AG10803 (cell line): ENCODE measurements around the gene BRMS1.
"Not testable (repeated sequence)": the region's sequence is repeated elsewhere in the genome, so short reads cannot be mapped to it uniquely, and the experiment has no call there.

Experiments used
- DNase-seq: peaks from one replicate; pipeline ENCODE4 v3.0.0; 2010; ENCODE audit warnings: low read depth
- H3K4me3 ChIP-seq: 2 replicates; pipeline ENCODE4 v1.5.1; 2011; ENCODE audit warnings: mild to moderate bottlenecking, low read length, control low read depth
- TF ChIP-seq, protein P1 (sequence below): conservative IDR thresholded peaks from 2 replicates; pipeline ENCODE4 v1.5.1; 2011; ENCODE audit warnings: mild to moderate bottlenecking, low read length, control low read depth, inconsistent platforms

BRMS1 gene

DNA sequence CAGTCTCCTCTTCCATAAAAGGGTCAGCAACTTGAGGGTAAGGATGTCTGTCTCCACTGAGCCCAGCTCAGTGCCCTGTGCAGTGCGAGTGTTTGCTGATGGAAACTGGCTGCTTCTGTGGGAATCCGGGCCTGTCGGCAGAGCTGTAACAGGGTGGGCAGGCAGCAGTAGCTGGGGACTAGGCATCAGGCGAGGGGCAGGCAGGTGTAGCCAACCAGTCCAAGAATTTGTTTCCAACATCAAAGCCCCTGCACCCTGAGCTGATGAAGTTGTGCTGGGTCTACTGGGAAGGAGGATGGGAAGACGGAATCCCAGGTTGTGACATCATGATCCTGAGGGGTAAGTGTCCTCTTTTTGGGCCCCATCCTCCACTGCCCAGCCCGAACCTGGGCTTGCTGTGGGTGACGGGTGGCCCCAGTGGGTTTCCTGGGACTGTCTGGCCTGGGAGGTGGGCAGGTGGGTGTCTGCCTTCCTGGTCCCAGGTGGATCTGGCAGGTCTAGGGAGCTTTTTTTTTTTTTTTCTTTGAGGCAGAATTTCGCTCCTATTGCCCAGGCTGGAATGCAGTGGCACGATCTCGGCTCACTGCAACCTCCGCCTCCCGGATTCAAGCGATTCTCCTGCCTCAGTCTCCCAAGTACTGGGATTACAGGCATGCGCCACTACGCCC, 15.6 kb upstream of the BRMS1 start:
- TF ChIP-seq, protein P1, sequence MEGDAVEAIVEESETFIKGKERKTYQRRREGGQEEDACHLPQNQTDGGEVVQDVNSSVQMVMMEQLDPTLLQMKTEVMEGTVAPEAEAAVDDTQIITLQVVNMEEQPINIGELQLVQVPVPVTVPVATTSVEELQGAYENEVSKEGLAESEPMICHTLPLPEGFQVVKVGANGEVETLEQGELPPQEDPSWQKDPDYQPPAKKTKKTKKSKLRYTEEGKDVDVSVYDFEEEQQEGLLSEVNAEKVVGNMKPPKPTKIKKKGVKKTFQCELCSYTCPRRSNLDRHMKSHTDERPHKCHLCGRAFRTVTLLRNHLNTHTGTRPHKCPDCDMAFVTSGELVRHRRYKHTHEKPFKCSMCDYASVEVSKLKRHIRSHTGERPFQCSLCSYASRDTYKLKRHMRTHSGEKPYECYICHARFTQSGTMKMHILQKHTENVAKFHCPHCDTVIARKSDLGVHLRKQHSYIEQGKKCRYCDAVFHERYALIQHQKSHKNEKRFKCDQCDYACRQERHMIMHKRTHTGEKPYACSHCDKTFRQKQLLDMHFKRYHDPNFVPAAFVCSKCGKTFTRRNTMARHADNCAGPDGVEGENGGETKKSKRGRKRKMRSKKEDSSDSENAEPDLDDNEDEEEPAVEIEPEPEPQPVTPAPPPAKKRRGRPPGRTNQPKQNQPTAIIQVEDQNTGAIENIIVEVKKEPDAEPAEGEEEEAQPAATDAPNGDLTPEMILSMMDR: no peak
- no peak overlapping the region for H3K4me3 ChIP-seq
- DNase-seq: no peak

- TF ChIP-seq, protein P1: no peak
- DNase-seq: no peak
- no peak overlapping the region for H3K4me3 ChIP-seq
Observed at GRCh38 chr11:66359662-66360087, 14.8 kb upstream of the BRMS1 start.

- not testable (repeated sequence) for DNase-seq, H3K4me3 ChIP-seq
Observed at GRCh38 chr11:66350560-66351235, 5.8 kb upstream of the BRMS1 start.

- no peak overlapping the region for H3K4me3 ChIP-seq
- TF ChIP-seq, protein P1: no peak
- no peak for DNase-seq
Observed at GRCh38 chr11:66349084-66349386, 4.1 kb upstream of the BRMS1 start.

DNA sequence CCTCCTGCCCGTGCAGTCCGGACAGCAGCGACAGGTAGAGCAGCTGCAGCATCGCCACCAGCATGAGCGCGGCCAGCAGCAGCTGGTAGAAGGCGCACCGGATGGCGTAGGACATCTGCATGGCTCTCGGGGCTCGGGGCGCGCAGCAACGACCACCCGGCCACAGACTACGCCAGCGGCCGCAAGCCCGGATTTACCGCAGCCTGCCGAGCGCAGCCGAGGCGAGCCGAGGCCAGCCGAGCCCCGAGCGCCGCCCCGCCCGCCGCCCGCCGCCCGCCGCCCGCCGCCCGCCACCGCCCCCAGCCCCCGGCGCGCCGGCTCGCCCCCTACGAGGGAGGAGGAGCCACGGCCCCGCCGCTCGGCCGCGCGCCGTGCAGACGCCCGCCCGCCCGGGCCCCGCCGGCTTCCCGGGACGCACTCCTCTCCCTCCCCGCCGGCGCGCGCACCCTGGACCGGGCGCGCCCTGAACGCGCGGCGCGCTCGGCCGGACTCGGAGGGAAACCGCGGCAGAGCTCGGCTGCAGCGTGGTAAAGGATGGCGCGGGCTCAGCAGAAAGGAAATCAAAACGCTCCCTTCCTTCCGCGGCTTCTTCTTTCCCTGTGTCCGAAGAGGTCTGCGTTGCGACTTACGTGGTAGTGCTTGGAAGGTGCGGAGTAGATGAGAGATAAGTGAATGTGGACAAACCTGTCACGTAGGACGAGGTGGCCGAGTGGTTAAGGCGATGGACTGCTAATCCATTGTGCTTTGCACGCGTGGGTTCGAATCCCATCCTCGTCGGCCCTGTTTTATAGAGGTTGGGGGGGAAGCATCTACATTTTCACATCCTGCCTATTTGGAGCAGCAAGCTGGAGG, 2.7 kb upstream of the BRMS1 start, which contains the start of gene B4GAT1:
Gene B4GAT1, minus strand, starts transcription at position 205 of the 852 bp plus-strand sequence. Its CDS starts 84 bp downstream, at position 121.
- TF ChIP-seq, protein P1: no peak
- peak within 1 kb of the TSS; percentile 91 for H3K4me3 ChIP-seq
- peak; percentile 94 for DNase-seq

GRCh38 chr11:66346476-66347424, 1.8 kb upstream of the BRMS1 start:
- TF ChIP-seq, protein P1: no peak
- peak overlapping the region; percentile 91 for H3K4me3 ChIP-seq
- DNase-seq: no peak

- H3K4me3 ChIP-seq: peak overlapping the region; percentile 98
- TF ChIP-seq, protein P1: no peak
- DNase-seq: no peak
Observed at GRCh38 chr11:66345316-66345649, 379 bp upstream of the BRMS1 start.
